ENCODE data around the gene TIPIN.
"Not testable (repeated sequence)": the region's sequence is repeated elsewhere in the genome, so short reads cannot be mapped to it uniquely, and the experiment has no call there.

TIPIN gene

GRCh38 chr15:66356359-66357236 lies at the start of gene TIPIN:
Gene TIPIN (minus strand): TSS chr15:66356685. CDS start chr15:66352947, 3,738 bp downstream.
- DNase-seq, result peak; percentile 97

DNA sequence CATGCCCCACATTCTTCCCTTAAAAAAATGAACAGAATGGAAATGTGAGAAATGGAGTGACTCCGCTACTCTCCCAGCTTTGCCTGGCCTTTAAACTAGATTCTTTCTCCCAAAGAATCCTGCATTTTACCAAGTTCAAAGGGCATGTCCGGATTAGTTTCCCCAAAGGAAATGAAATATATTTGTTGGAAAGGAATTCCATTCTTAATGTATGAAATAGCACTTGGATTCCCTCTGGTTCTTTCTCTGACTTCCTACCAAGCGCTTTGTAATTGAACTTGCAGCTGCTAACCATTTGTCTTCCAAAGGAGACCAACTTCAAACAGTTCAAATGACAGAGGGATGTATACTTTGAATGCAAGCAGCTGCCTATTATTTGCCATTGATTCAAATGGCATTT lies 49.1 kb upstream of the TIPIN start:
- DNase-seq, result no peak

GRCh38 chr15:66405007-66405406 lies 48.5 kb upstream of the TIPIN start:
- no peak for DNase-seq

- DNase-seq, result no peak
Observed at GRCh38 chr15:66404532-66404931, 48.0 kb upstream of the TIPIN start.

DNA sequence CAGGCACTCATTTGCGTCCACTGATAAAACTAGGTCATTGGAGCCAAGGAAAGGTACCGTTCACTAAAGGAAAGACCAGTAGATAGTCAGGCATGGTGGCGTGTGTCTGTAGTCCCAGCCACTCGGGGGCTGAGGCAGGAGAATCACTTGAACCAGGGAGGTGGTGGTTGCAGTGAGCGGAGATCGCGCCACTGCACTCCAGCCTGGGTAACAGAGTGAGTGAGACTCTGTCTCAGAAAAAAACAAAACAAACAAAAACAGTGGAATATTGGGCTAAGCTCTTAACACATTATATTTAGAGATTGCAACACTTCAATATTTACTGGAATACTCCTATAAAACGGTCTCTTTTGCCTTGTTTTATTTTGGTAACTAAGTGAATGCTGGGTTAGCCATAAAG lies 47.6 kb upstream of the TIPIN start:
- DNase-seq, result no peak

DNA sequence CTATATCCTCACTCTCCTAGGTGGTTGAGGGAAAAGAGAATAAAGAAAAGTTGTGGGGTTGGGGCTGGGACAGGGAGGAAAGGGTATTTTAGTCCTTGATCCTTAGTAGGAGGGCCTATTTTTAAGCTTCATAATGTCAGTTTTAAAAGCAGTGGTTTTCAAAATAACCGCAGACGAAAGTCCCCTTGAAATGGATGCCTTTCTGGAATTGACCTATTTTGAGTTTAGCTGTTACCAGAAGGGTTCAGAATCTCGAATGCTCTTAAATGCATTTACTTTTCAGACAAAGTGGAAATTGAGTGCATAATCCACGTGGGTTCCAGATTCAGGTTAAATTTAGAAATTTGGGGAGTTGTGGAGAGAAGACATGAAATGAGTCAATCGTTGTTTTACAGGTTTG lies 46.8 kb upstream of the TIPIN start:
- no peak for DNase-seq

- no peak for DNase-seq
Observed at GRCh38 chr15:66402761-66403284, 46.3 kb upstream of the TIPIN start.

DNA sequence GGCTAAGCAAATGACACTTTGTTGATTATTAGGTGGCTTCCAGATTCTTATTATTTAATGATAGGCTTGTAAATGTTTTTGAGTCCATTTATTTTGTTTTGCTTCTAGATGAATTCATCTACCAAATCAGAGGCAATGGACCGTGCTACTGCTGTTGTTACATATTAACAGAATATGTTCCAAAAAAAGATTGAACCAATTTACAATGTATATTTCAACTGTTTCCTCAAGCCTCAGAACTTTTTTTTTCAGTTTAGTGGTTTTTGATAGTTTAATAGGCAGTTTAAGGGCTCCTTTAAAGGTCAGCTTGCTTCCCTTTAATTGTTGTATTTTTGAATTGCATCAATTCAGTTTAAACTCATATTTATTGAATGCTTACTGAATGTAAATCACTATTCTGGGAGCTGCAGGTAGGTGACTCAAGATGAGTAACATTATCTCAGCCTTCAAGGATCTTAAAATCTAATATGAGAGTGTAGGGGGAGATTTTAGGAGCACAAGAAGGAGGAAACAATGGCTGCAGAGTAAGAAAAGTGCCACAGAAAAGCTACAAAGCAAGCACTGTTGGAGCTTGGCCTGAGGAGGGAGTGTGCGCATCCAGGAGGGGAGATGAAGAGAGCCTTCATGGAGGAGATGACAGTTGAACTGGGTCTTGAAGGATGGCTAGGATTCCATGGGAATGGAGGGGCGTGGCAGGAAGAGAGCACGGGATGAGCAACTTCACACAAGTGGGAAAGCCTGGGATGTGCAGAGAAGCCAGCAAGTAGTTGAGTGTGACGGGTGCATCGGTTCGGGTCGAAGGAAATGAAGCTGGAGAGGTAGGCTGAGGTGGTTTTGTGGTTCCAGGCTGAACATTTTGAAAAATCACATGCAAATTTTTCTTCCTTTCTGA lies 44.9 kb upstream of the TIPIN start:
- no peak for DNase-seq

DNA sequence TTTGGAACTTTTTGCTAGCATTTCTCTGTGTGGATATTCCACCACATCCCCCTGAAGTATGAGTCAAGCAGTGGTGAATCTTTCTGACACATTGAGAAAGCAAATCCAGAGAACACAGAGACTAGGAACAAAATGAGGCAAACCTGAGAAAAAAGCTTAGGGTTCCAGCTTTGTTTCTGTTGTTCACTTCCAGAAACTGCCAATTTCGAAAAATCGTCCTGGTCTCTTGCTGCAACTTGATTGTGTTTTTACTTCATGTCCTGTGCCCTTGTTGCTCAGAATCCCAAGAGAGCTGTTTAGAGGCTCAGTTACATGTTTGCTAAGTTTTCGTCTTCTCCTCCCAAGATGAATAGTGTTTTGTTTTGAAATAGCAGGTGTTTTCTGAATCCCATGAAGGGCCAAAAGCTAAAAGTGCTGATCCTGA lies 43.9 kb upstream of the TIPIN start:
- no peak for DNase-seq

DNA sequence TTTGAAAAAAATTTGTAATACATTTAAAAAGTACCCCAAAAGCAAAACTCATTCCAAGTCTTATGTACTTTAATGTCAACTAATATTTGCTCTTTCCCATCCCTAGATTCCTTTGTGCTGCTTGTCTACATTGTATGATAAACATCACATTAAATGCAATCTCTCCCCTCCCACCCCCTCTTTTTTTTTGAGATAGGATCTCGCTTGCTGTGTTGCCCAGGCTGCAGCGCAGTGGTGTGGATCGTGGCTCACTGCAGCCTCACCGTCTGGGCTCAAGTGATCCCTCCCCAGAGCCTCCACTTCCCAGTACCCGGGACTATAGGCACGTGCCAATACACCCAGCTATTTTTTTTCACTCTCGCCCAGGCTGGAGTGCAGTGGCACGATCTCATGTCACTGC lies 42.8 kb upstream of the TIPIN start:
- no peak for DNase-seq

DNA sequence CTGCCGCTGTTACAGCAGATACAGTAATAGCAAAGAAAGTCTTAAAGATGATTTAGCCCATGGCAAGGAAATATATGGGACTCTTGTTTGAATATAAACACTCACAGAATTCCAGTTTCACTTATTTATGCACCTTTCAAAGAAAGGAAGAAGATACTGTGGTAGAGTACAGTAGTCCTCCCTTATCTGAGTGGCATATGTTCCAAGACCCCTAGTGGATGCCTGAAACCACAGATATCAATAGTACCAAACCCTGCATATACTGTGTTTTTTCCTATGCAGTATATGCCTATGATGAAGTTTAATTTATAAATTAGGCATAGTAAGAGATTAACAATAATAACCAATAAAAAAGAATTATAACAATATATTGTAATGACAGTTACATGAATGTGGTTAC lies 38.4 kb upstream of the TIPIN start:
- DNase-seq, result no peak

- no peak for DNase-seq
Observed at GRCh38 chr15:66394472-66394871, 38.0 kb upstream of the TIPIN start.

- DNase-seq, result not testable (repeated sequence)
Observed at GRCh38 chr15:66393037-66393436, 36.6 kb upstream of the TIPIN start.

- DNase-seq, result peak; percentile 52
Observed at GRCh38 chr15:66390678-66391077, 34.2 kb upstream of the TIPIN start.

GRCh38 chr15:66389859-66390381 lies 33.4 kb upstream of the TIPIN start:
- no peak for DNase-seq

GRCh38 chr15:66389098-66389858 lies 32.8 kb upstream of the TIPIN start:
- peak; percentile 56 for DNase-seq

DNA sequence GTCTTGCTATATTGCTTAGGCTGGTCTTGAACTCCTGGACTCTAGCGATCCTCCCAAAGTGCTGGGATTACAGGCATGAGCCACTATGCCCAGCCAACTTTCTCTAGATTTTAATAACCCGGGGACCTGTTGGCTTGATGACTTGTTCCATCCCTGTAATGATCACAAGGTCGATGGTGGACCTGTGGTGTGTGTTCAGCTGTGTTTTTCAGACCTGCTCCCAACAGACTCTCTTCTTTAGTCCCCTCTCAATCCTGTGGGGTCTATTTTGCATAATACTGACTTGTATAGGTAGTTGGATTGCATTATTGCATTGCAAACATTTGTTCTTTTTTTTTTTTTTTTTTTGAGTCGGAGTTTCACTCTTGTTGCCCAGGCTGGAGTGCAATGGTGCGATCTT lies 32.1 kb upstream of the TIPIN start:
- no peak for DNase-seq

DNA sequence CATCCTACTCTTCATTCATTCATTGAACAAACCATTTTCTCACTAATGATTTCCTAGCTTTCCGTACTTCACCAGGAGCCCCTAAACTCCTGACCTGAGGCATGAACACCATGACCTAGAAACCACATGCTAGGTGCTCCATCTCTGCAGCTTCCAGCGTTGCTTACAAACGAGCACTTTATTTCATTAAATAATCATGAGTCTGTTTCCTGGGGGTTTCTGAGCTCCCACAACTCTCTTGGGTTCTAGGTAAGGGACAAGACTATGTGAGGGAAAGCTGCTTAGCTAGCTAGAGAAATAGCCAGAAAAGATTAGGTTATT lies 31.5 kb upstream of the TIPIN start:
- no peak for DNase-seq

DNA sequence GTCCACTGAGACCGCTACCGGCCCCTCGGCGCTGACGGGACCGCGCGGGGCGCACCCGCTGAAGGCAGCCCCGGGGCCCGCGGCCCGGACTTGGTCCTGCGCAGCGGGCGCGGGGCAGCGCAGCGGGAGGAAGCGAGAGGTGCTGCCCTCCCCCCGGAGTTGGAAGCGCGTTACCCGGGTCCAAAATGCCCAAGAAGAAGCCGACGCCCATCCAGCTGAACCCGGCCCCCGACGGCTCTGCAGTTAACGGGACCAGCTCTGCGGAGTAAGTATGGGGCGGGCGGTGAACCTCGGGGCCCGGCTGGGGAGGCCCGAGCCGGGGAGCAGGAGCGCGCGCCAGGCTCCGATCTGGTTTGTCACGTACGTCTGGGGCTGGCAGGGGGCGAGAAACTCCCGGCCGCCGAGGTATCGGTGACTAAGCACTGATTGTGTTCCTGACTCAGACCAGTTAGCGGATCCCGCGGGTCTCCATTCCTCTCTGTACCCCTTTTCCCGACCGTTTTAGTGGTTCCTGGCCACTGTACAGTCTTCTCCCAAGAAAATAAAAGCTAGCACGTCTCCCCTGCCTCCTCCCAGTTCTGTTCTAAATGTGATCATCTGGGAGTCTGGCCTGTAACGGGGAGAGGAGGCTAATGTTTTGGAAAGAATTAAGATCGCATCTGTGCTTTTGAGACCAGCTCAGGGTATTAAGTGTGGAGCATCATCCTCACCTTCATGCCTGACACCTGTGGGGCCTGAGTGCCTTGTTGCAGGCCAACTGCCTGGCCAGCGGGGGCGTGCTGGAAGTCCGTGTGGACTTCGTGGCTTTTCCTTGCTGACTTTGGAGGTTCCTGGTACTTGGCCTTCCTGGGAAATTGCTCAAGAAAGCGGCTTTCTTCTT lies 30.9 kb upstream of the TIPIN start:
- DNase-seq, result peak; percentile 54

DNA sequence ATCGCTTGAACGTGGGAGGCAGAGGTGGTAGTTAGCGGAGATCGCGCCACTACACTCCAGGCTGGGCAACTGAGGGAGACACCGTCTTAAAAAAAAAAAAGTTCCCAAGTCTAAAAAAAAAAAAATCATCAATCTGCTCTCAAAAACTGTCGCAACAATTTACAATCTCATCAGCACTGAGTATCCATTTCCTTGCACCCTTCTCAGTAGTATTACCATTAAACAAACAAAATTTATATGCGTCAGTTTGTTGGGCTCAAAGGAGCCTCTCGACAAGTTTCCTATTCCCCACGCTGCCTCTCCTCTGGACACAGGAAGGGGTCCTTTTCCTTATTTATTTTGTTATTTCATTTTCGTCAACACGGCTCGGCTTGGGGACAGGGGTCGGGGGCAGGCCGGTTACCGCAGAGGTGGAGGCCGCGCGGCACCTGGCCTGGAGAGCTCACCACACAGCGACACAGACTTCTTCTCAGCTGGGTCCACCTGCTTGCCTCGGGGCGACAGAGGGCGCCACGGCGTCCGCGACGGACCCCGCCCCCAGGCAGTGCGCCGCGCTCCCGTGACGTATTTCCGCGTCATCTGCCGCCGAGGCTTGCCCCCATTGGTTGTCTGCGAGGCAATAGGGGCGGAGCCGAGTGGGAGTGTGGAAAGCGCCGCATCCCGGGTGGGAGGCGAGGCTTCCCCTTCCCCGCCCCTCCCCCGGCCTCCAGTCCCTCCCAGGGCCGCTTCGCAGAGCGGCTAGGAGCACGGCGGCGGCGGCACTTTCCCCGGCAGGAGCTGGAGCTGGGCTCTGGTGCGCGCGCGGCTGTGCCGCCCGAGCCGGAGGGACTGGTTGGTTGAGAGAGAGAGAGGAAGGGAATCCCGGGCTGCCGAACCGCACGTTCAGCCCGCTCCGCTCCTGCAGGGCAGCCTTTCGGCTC lies 30.0 kb upstream of the TIPIN start, which contains the start of gene MAP2K1:
MAP2K1 (plus strand) TSS at position 709 of the 920 bp plus-strand sequence. CDS start 436 bp downstream, outside the sequence.
- peak; percentile 98 for DNase-seq

Measured in CD4-positive, alpha-beta T cell treated with Interleukin-21 for 1 hour (primary cell).